Left cardiac atrium (tissue), 4 donors: ENCODE results near the gene DUOX2. TPM values are rescaled to one million over a fixed set of nuclear protein-coding genes. Genes with fewer than 3 reads are reported as not detected.
"Not testable (repeated sequence)": the region's sequence is repeated elsewhere in the genome, so short reads cannot be mapped to it uniquely, and the experiment has no call there.

Source experiments
- ATAC-seq, 2 donors: fragments of 200-7000 bp; cut with Tn5 transposase; one replicate each; pipeline ENCODE4 v1.9.1; 2020; ENCODE audit warnings: mild to moderate bottlenecking in 2 of 2, moderate library complexity in 2 of 2
- DNase-seq: peaks from one replicate; pipeline ENCODE4 v3.0.0-alpha.2; 2020
- intact Hi-C, 2 donors: fragments of 100-400 bp; cut with DNase I; formaldehyde crosslinking; loops; one replicate each; pipeline versions ENCODE4 v1.14.1 to v1.15.1; 2022 to 2023
- total RNA-seq, 2 donors: library from RNA; stranded (reverse); fragmentation: NEBNext Ultra II Directional; extraction: Animal tissue kit (Norgen Biotek cat#: 25700); gene quantifications; one replicate each; pipeline ENCODE4 v1.2.1, GENCODE V29; 2021
- donor health status: DM: no; HTN: yes; CAD: no.
- donor health status: DM: no; HTN: yes; CAD: no; lungs with severe emphysema.
- donor health status: DM: yes; HTN: yes; CAD: no.
- donor health status: Dilated cardiomyopathy.

DUOX2 gene
- total RNA-seq, 2 donors from 2014 or later = 0.12 to 0.39 TPM

DNA sequence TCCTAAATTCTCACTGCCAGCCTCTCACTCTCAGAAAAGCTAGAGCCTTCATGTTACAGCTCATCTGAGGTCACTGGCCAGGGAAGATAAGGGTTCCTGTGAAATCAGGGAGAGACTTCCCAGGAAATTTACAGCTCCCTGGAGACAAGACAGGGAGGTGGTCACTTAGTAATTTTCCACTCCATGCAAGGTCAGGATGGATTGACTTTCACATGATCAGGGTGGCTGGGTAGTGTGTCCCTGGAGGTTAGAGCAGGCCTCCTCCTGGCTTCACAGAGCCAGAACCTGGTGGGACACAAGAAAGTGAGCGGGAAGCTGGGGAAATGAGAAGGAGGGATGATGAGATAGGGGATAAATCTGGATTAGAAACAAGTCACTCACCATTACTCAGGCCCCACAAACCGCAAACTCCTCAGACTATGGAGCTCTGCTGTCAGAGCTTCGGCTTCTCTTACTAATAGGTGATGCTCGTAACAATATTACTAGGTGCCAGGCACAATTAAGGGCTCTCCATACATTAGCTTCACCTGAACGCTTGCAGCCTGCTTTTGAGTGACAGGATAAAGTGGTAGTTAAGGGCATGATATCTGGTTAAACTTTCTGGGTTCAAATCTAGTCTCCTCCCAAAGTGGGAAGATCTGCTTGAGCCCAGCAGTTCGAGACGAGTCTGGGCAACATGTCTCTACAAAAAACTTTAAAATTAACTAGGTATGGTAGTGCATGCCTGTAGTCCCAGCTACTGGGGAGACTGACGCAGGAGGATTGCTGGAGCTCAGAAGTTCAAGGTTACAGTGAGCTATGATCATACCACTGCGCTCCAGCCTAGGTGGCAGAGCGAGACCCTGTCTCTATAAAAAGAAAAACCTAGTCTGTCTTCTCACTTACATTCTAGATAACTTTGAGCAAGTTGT is 24.9 kb downstream of the DUOX2 start:
- peak in 1 of 2 donors; percentile 18 for ATAC-seq
- intact Hi-C loops = no loop called here
- DNase-seq = no peak

DNA sequence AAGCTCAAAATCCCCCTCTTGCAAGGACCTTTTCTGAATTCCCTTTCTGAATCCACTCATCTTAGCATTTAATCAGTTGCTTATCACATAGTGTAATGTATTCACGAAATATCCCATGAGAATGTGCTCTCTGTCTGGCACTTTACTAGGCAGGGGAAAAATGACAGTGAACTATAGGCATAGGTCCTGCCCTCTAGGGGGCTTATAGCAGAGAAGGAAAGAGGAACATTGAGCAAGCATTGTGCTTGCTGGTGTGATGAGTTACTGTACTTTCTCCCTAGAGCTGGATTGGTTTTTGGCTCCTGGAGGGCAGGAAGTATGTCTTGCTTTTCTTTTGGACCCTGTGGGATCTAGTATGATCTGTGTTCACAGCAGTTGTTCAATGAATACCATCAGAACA is 26.5 kb downstream of the DUOX2 start:
- DNase-seq = no peak
- ATAC-seq = no peak
- intact Hi-C loops = no loop called here

DNA sequence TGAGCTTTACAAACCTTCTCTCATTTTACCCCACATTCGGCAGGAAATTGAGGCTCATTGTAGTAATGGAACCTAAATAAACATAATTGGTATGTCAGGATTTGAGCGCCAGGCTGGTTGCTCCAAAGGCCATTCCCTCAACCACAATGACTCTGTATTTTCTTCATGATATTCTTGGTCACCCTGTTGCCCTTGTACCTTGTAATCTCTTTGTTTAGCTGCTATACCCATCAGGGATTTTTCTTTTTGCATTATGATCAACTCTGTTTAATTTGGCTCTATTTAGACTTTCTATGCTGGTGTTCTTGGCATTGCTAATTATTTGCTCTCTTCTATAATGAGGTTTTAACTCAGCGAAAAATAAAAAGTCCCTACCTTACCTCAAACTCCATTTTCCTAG is 29.8 kb downstream of the DUOX2 start:
- intact Hi-C loops = no loop called here
- no peak for DNase-seq
- ATAC-seq = no peak

DNA sequence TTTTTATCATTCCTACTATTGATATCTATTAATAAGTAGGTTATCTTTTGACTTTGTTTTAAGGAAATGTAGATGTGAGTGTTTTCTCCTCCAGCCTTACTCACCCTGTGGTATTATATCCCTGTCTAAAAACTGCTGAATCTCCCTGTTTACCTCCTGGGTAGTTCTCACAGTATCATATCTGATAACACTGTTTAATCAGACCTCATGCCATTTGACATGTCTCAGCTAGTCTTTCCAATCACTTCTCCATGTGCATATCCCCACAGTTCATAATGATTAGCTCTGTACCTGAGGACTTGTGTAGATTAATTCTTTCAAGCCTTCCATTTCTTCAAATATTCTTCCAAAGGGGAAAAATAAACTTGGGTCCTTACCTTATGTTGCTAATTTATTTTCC is 30.7 kb downstream of the DUOX2 start:
- intact Hi-C loops = no loop called here
- DNase-seq (no peak), ATAC-seq (no peak)

DNA sequence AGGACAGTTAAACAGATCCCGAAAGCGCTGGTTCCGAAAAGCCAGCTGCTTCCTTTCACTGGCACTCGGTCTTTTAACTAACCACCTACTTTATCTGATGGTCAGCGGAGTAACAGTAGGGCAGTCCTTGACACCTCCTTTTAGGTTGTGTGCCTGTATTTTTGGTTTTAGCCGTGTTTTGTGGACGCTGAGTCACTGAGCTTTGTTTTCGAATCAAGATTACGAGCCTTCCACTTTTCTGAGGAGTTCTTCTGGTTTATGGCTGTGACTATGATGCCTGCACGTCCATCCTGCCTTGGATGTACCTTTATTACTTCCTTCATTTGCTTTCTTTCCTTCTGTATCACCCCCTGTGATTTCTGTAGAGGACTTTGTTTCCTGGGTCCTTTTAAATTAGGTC is 31.6 kb downstream of the DUOX2 start:
- DNase-seq, intact Hi-C loops, ATAC-seq: not testable (repeated sequence)

DNA sequence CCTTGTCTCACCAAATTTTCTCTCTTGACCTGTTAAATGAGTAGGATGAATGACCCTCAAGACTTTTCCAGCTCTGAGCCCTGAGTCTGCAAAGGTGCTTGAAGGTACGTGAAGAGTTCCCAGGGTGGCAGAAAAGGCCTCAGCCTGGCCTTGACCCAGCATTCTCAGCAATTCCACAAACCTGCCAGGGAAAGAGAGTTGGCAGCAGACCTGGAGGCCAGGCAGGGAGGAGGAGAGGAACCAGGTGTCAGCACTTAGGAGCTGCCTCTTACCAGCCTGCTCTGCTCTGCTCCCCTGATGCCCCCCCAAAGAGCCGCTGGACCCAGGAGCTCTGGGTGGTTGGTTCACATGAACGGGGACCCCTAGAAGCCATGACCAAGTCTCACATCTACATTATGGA is 33.4 kb downstream of the DUOX2 start:
- intact Hi-C loops, DNase-seq: not testable (repeated sequence)
- ATAC-seq = peak; percentile 27 to 43

DNA sequence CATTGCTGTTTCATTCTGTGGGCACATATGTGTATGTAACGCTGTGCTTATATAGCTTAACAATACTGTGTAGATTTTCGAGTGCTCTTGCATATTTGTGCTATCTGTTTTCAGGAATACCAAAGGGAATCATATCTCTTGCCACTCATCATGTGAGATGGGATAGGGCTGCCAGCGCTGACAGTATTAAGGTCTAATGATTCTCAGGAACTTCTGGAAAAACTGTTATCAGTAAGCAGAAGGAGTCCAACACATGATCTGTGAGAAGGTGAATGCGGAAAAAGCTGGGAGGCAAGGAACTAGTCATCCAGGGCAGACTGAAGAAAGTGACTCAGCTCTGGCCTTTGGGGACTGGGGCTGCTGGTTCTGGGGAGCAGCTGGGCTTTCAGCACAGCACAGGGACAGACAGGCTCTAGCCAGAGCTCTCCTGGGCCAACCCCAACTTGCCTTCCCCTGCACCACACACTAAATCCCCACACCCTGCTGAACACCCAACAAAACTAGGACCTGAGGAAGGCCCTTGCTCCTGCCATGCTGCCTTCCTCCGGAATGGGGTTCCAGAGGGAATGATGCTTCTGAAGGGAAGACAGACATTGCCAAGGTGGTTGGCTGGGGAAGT is 34.2 kb downstream of the DUOX2 start:
- intact Hi-C loops, DNase-seq: not testable (repeated sequence)
- peak; percentile 14 to 75 for ATAC-seq

DNA sequence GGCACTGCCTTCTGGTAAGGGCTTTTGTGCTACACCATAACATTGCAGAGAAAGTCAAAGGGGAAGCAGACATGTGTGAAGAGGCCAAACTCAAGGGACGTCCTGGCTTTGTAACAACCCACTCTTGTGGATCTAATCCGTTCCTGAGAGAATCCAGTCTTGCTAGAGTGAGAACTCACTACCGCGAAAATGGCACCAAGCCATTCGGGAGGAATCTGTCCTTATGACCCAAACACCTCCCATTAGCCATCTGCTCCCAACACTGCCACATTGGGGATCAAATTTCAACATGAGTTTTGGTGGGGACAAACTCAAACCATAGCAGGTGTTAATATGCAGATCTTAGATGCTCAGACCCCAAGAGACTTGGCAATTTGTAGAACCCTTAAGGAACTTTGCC is 34.8 kb downstream of the DUOX2 start:
- intact Hi-C loops, DNase-seq: not testable (repeated sequence)
- peak; percentile 15 to 64 for ATAC-seq

DNA sequence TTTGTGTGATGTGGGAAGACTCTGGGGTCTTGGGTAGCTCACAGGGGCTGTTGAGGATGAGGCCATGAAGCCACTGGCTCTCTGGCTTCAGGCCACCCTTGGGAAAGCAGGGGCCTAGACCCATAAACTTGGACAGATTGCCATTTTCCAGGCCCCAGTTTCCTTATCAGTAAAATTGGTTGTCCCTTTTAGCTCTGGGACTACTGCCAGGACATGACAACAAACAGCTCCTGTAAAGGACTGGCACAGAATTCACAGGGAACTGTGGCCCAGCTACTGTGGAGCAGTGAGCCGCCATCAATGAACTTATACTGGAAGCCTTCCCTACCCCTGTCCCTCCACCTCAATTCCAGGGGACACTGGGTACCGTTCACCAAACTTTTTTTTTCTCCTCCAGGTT is 36.6 kb downstream of the DUOX2 start:
- DNase-seq, intact Hi-C loops: not testable (repeated sequence)
- peak; percentile 17 to 42 for ATAC-seq

DNA sequence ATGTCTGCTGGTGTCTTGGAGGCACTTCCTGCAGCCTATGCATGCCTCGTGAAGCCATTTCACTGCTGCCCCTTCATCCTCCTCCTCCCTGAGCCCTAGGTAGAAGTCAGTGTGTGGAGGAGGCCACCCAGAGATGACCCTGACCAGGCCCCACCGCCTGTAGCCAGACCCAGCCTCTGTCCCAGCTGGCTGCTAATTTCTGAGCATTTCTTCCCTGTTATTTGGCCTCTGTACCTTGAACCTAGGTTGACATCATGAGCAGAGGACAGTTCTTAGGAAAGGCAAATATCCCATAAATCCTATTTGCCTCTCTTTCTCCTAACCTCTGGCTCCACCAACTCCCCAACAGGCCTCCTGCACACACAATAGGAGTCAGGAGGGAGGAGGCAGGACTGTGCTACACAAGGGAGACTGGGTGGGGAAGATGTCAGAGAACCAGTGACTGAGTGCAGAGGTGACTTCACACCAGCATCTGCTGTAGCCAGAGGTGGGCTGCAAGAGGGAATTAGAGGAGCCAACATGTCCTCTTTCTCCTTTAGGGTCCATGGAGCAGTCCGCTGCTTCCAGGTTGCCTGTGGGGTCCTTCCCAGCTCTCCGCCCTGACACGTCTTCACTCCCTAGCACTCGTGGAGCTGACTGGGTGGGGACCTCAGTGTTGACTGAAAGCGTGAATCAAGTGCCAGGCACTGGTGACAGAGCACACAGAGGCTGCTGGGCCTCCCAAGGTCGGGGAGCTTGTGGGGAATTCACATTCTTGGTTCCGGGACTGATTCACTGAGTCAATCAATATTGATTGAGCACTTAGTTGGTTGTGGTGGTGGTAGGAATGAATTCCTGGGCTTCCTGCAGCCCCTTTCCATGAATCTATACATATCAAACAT is 38.3 kb downstream of the DUOX2 start:
- DNase-seq, ATAC-seq, intact Hi-C loops: not testable (repeated sequence)

DNA sequence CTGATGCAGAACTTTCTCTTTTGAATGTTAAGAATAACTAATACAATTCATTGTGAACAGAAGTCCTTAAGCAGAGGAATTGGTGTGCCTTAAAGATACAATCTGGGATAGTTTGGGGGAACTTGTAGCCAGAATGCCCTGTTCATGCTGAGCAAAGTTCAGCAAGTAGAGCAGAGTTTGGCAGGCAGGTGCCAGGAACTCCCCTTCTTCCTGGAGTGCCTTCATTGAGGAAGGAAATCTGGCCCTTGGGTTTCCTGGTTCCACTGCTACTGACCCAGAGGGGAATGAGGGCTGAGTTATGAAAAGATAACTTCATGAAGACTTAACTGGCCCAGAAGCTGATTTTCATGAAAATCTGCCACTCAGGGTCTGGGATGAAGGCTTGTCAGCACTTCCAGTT is 40.4 kb downstream of the DUOX2 start:
- intact Hi-C loops, ATAC-seq, DNase-seq: not testable (repeated sequence)

DNA sequence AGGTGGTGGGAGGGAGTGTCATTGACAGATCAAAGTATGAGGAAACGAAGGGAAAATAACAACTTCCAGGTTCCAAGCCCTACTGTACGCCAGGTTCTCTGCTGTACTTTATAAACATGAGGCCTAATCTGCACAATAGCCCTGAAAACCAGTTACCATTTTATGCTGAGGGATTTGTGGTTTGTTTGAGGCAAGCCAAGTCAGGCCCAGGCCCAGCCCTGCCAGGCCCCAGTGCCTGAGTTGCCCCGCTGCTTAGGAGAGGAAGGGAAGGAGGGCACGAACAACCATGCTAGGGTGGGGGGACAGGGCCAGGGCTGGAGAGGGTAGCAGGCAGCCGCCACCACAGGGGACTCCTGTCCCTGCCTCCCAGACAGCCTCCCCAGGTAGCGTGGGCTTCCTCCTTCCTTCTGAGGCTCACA is 44.0 kb downstream of the DUOX2 start:
- DNase-seq, intact Hi-C loops, ATAC-seq: not testable (repeated sequence)

DNA sequence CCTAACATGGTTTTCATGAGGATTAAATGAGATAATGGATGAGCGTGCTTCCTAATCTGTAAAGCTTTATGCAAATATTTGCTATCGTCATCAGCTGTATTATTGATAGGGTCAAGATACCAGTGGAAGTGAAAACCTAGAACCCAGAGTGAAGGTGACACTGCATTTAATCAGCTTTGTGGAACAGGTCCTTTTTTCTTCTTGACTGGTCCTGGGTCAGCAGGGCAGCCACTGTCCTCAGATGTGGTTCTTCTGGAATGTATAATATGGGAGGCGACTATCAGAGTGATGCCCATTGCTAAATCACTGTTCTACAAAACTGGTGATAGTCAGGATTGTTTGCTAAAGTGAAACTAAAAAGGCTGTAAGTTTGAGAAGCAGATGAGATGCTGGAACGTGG is 49.6 kb downstream of the DUOX2 start:
- ATAC-seq = no peak
- intact Hi-C loops = no loop called here
- no peak for DNase-seq

DNA sequence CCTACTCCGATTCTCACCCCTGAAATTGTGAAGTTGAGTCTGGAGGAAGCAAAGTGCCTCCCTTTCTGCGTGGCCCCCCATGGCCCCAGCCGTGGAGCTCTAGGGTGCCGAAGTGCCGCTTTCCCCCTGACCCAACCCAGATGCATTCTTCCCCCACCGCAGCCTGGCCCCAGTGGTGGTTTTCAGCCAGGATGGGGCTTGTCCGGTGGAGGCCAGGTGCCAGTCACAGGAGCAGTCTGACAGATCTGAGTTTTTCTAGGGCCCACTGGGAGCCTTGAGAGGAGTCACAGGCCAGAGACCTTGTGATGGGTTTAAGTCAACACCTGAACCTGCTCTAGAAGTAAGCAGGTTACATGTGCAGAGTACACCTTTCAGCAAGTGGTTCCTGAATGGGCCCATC is 51.7 kb downstream of the DUOX2 start:
- DNase-seq, ATAC-seq, intact Hi-C loops: not testable (repeated sequence)

DNA sequence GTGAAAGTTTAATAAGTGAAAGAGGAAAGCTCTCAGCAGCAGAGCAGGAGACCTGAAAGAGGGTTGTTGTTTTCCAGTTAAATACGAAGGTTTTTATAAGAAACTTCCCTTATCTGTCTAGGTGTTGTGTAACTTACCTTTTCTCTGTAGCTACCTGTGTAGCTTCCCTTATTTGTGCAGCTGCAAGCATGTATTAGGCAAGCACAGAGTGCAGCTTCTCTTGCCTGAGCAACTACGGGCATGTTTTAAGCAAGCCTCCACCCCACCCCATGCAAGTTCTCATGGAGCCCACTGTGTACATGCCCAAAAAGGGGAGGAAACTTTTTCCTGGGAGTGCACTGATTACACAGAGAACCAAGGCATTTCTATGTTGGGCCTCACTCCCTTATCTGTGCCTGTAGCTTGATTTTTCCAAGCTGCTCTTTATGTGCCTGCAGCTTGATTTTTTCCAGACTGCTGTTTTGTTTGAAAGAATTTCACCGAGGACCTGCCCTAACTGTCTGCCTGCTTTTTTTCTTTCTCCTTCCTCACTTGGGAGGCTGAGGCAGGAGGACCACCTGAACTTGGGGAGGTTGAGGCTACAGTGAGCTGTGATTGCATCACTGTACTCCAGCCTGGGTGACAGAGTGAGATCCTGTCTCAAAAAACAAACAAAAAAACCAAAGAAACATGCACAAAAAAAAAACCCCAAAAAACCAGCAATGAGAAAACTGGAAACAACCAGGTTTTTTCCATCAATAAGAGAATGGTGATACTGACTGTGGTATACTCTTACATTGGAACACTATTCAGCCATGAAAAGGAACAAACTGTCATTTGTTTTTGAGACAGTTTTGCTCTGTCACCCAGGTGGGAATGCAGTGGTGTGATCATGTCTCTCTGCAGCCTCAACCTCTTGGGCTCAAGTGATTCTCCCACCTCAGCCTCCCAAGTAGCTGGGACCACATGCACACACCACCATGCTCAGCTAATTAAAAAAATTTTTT is 55.0 kb downstream of the DUOX2 start:
- ATAC-seq, intact Hi-C loops, DNase-seq: not testable (repeated sequence)

DNA sequence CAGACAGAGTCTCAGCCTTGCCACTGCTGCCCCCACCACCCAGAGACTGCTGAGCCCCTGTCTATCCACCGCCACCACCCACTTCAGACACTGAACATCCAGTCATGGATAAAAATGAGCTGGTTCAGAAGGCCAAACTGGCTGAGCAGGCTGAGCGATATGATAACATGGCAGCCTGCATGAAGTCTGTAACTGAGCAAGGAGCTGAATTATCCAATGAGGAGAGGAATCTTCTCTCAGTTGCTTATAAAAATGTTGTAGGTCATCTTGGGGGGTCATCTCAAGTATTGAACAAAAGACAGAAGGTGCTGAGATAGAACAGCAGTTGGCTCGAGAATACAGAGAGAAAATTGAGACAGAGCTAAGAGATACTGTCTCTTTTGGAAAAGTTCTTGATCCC is 61.3 kb downstream of the DUOX2 start:
- intact Hi-C loops, DNase-seq, ATAC-seq: not testable (repeated sequence)

DNA sequence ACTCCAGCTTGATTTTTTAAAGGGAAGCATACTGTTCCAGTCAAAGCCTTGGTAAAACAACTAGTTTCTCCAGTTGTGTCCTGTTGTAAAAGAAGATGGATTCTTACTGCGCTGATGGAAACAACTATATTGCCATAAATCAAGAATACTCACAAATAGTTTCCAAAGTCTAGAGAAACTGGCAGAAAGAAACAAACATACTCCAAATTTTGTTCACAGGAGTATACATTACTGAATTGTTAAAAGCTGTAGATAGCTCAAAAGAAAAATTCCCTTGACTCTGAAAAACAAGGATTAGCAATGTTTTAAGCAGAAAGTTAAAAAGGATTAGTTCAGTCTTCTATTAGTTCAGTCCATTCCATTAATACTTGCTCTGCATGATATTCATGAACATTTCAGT is 63.4 kb downstream of the DUOX2 start:
- intact Hi-C loops = no loop called here
- ATAC-seq (no peak), DNase-seq (no peak)
